Measurements from ENCODE around the gene TMEM121B.

DNA sequence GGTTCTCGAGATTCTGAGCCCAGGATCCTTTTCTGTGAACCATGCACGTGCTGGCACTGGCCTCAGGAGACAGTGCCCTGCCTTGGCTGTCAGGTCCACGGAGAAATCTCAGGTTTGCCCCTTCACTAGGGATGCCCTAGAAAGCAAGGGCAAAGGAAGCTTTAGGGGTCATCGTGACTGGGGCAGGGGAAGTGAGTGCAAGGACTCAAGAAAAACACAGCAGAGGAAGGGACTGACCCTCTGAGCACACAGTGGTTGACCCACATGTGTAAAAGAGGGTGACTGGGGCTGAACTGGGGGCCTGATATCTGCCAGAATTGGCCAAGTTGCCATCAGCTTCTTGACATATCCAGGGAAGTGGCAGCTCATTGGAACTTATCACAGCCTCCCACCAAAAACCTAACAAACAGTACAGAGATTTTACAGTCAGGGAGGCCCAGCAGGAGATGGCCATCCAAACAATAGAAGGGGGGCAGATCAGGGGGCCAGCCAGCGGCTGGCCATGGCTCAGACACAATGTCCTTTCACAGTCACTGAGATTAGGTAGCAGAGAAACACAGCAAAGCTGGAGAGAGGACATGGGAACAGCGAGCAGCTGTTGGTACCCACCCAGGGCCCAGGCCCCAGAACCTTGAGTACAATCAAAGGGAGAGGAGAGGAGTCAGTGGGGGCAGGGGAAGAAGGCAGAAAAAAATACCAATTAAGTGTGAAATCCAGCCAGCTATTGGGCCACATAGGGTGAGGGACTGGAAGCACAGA, 4.4 kb downstream of the TMEM121B start:
- TF ChIP-seq, protein P1, sequence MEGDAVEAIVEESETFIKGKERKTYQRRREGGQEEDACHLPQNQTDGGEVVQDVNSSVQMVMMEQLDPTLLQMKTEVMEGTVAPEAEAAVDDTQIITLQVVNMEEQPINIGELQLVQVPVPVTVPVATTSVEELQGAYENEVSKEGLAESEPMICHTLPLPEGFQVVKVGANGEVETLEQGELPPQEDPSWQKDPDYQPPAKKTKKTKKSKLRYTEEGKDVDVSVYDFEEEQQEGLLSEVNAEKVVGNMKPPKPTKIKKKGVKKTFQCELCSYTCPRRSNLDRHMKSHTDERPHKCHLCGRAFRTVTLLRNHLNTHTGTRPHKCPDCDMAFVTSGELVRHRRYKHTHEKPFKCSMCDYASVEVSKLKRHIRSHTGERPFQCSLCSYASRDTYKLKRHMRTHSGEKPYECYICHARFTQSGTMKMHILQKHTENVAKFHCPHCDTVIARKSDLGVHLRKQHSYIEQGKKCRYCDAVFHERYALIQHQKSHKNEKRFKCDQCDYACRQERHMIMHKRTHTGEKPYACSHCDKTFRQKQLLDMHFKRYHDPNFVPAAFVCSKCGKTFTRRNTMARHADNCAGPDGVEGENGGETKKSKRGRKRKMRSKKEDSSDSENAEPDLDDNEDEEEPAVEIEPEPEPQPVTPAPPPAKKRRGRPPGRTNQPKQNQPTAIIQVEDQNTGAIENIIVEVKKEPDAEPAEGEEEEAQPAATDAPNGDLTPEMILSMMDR (IDR thresholded peaks at IDR 0.05 in 4 of 5, conservative IDR thresholded peaks at IDR 0.05 in 1 of 5), result no peak
- TF ChIP-seq POLR2A (IDR thresholded peaks at IDR 0.05), result no peak
